Kidney glomerular epithelial cell (primary cell): ENCODE results near the gene TK1.
"Not testable (repeated sequence)": the region's sequence is repeated elsewhere in the genome, so short reads cannot be mapped to it uniquely, and the experiment has no call there.

ENCODE experiments used
- DNase-seq: peaks from one replicate; lab custom pipeline; 2025; lab: John Stamatoyannopoulos, UW

TK1 gene

DNA sequence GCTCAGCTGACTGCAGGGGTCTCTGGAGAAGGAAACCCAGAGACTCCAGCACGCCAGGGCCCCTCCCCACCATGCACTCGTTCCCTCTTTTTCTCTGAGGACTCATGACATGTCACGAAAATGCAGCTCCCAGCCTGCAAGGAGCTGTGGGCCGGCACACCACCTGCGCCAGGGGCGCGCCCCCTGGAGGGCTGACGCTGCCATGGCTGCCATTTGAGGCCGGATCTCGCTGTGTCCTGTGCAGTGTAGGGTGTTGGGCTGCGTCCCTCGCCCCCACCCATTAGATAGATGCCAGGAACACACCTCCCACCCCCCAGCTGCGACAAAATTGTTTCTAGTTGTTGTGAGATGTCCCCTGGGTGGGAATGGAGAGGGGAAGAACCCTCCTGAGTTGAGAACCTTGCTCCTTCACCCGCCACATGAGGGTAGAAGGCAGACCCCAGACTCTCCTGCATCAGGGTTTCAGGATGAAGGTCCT lies 10.3 kb downstream of the TK1 start:
- DNase-seq = peak; percentile 28

DNA sequence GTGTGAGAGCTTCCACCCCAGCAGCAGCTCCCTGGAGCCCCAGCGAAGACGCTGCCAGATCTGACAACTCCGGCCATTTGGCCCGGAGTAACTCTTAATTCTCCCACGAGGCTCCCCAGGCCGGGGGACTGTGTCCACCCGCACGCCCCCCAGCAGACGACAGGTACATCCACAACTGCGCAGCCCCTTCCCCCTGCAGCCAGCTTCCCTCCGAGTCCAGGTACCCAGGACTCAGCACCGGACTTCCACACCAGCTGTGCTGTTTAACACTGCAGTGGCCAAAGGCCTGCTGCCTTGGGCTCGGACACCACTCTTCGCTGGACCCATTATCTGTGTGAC lies 11.2 kb downstream of the TK1 start:
- no peak for DNase-seq

DNA sequence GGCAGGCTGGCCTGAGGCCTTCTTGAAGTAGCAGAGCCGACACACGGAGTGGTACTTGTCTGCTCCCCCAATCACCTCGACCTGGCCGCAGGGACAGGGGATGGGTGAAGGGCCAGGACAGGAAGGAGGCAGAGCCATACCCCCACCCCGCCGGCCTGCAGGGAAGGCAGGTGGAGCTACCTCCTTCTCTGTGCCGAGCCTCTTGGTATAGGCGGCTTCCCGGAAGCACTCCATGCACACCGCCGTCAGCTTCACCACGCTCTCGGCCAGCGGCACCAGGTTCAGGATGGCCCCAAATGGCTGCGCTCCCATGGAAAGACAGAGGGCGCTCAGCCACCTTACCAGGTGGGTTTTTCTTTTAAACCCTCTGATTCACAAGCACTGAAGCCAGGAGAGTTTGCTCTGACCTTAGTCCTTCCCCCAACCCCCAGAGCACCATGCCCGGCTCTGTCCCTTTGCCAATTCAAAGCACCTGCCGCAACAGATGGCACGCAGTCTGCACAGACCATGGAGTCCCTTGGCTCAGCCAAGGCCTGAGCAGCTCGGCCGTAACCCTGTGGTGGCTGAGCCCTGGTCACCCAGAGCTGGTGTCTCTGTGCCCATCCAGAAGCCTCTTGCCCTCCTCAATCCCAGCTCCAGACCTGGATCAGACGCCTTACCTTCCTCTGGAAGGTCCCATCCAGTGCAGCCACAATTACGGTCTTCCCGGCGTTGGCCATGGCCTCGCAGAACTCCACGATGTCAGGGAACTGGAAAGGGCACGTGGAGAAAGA lies 11.8 kb downstream of the TK1 start:
- no peak for DNase-seq

DNA sequence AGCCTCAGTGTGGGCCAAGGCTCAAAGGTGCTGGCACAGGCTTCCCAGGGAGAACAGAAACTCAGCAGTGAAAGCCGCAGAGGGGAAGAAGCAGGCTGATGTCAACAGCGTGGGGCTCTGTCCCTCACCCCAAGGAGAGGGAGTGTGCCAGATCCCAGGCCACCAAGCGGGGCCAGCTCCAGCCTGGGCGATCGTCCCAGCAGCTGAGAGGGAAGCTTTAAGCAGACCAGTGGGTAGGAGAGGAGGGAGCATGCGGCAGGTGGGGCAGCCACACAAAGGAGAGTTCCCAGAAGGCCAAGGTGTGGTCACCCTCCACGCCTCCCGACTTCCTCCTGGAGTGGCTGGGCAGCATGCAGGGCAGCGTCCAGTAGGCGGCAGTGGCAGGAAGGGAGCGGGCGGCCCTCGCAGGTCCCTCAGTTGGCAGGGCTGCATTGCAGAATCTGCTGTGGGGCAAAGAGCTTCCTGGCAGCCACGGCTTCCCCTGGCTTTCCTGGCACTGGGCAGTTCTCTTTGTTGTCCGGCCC lies 12.4 kb downstream of the TK1 start:
- DNase-seq = no peak

DNA sequence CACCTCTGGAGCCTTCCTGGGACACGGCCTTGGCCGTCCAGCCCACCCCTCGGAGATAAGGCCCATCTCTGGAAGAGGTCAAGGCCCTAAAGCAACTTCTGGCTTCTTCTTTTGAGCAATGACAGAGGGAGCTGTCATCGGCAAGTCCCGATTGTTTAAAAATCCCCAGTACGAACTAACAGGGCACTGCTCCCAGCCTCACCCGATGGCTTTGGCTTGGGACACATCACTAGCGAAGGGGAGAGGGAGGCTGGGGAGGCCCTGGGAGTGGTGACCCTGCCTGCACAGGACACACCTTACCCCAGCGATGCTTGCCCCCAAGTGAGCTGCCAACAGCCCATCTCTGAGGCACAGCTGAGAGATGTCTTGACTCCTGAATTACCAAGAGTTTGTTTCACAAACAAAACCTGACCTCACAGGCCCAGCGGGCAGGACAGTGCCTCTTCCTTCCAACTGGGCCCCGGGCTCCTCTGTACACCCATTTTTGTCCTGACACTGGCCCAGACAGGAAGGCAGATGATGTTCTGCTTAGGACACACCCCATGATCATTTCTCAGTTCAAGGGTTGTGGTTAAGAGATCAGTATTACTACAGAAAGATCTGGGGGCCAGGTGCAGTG lies 13.6 kb downstream of the TK1 start:
- no peak for DNase-seq

DNA sequence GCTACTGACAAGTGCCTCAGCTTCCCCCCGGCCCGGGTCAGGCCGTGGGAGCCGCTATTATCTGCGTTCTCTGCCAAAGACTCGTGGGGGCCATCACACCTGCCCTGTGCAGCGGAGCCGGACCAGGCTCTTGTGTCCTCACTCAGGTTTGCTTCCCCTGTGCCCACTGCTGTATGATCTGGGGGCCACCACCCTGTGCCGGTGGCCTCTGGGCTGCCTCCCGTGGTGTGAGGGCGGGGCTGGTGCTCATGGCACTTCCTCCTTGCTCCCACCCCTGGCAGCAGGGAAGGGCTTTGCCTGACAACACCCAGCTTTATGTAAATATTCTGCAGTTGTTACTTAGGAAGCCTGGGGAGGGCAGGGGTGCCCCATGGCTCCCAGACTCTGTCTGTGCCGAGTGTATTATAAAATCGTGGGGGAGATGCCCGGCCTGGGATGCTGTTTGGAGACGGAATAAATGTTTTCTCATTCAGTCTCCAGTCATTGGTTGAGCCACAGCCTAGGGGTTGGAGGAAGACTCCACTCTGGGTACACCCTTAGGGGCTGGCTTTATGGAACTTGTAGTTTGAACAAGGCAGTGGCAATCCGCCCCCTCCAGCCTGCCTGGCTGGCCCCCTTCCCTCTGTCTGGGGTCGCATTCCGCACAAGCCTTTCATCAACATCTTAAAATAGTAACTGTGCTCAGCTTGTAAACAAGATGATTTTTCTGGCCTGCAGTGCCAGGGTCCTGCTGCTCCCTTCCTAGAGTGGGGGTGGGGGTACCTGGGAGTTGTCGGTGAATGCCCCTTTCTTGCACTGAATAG lies 14.4 kb downstream of the TK1 start:
- no peak for DNase-seq

DNA sequence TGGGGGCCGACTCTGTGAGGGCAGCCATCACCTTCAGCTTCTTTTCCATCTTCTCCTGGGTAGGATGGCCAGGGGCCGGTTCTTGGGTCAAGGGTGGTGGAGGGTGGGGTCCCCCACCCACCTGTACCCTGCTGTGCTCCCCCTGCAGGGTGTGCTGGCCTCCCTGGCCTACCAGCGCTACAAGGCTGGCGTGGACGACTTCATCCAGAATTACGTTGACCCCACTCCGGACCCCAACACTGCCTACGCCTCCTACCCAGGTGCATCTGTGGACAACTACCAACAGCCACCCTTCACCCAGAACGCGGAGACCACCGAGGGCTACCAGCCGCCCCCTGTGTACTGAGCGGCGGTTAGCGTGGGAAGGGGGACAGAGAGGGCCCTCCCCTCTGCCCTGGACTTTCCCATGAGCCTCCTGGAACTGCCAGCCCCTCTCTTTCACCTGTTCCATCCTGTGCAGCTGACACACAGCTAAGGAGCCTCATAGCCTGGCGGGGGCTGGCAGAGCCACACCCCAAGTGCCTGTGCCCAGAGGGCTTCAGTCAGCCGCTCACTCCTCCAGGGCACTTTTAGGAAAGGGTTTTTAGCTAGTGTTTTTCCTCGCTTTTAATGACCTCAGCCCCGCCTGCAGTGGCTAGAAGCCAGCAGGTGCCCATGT lies 15.1 kb downstream of the TK1 start:
- DNase-seq = not testable (repeated sequence)

DNA sequence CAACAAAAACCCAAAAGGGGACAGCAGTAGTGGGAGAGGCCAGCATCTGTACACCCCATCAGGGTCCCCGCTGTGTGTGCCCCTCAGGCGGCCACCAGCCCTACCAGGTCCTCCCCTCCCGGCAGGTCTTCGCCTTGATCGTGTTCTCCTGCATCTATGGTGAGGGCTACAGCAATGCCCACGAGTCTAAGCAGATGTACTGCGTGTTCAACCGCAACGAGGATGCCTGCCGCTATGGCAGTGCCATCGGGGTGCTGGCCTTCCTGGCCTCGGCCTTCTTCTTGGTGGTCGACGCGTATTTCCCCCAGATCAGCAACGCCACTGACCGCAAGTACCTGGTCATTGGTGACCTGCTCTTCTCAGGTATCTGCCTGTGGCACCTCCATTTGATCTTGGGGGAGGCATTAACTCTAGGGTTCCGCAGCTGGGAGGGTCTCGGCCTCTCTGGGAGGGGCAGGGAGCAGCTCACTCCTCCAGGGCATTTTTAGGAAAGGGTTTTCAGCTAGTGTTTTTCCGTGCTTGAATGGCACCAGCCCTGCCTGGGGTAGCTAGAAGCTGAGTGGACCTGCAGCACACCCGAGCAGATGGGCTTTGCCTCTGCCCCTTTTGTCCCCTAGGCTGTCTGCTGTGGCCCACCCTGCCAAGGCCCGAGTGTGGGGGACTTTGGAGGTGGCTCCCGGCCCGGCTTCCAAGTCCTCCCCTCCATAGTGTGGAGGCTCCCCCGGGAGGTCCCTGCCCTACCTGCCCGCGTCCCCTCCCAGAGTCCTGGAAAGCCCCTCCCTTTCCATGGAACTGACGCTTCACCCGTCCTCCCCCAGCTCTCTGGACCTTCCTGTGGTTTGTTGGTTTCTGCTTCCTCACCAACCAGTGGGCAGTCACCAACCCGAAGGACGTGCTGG lies 15.9 kb downstream of the TK1 start:
- no peak for DNase-seq

DNA sequence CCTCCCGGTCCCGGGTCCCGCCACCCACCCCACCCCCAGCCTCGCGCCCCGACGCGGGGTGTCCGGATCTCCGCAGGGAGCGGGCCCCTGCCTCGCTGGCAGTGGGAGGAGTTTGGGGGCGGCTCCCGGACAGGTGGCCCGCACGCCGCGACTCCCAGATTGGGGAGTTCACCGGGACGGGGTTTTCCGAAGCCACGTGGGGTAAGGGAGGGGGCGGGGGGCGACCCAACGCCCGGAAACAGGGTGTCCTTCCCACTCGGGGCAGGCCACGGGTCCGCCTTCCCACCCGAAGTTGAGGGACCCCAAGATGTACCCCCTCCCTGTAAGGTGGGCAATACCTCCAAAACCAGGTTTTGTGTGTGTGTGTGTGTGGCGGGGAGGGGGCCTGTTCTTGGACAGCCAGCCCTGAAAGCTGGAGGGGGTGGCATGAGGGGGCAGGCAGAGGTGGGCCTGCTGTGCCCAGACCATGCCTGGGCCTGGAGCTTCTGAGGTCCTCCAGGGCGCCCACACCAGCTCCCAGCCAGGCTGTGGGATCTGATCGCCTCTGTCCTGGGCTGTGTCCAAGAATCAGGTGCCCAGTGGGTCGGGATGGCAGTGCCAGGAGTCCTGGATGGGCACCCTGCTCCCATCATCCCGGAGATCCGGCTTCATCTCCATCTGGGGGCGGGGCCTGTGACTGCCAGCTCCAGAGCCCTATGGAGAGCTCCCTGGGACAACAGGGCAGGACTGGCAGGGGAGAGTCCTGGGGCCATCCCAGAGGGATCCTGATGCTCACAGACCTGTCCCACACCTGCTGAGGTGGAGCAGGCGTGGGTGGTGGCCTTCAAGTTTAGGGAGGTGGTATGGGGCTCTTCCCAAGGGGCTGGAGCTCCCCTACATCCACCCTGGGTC lies 17.7 kb downstream of the TK1 start:
- peak; percentile 40 for DNase-seq

DNA sequence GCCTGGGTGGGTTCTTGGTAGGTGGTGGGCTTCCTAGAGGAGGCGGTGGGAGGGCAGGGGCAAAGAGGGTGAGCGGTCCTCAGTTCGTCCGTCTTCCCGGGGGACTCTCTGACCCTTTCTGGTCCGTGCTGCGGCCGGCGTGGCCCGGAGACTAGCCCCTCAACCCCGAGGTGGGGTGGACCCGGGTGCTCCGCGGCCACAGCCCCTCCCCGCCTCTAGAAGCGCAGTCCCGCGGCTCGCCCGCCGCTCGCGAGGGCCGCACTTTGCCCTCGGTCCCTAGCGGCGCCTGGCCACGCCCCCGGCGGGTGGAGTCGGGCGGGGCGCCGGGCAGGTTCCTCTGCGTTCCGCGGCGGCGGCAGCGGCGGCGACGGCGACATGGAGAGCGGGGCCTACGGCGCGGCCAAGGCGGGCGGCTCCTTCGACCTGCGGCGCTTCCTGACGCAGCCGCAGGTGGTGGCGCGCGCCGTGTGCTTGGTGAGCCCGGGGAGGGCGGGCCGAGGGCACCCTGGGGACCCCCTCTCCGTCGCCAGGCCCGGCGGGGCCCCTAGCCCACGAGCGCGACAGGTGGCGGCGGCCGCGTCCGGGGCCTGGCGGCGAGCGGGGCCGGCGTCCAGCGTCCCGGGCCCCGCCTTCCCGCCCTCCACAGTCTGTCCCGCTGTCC lies 18.5 kb downstream of the TK1 start, which contains the start of gene SYNGR2:
Gene SYNGR2, plus strand, starts transcription at position 340 of the 661 bp plus-strand sequence. Its CDS starts 36 bp downstream, at position 376.
- peak; percentile 51 for DNase-seq

DNA sequence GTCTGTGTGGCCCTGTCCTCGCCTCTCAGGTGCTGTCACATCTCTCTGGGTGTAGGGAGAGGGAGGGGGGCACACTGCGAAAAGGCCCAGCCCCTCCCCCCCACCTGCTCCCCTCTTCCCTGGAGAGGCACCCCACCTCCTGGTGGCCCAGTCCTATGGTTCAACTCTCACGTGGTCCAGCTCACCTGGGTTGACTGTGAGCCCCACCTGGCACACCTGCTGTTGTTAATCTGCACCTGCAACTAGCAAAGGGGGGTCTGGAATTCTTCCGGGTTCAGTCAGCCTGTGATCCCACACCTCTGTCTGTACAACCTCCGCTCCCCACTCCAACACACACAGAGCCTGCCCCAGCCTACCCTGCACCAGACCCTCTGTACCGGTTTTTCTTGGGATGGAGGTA lies 20.4 kb downstream of the TK1 start:
- no peak for DNase-seq

DNA sequence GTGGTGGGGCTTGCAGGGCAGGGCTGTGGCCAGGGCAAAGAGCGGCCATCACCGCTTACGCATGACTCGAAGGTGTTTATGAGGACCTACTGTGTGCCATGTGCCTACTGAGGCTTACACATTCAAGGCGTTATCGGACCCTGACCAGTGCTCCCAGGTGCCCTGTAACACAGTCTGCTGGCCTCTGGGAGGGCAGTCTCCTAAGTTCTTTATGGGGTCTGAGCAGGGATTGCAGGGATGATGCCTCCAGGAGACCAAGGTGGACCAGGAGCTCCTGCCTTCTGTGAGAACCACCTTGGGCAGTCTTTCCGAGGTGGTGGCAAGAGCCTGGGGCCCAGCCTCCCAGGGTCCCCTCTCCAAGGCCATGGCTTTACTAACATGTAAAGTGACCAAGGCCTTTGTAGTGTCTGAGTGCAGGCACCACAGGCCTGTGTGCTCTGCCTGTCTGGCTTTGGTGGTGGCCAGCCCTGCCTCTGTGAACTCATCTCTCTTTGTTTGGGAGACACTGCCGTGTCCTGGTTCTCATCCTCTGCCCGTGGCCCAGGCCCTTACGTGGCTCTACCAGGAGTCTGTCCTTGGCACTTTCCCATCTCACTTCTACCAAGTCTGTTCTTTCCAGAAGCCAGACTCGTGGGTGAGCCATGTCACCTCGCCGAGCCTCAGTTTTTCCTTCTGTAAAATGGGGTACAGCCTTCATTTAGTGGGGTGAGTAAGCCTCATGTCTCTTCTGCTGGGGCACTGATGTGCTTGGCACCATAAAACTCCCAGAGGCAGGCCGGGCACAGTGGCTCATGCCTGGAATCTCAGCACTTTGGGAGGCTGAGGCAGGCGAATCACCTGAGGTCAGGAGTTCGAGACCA lies 21.9 kb downstream of the TK1 start:
- no peak for DNase-seq

DNA sequence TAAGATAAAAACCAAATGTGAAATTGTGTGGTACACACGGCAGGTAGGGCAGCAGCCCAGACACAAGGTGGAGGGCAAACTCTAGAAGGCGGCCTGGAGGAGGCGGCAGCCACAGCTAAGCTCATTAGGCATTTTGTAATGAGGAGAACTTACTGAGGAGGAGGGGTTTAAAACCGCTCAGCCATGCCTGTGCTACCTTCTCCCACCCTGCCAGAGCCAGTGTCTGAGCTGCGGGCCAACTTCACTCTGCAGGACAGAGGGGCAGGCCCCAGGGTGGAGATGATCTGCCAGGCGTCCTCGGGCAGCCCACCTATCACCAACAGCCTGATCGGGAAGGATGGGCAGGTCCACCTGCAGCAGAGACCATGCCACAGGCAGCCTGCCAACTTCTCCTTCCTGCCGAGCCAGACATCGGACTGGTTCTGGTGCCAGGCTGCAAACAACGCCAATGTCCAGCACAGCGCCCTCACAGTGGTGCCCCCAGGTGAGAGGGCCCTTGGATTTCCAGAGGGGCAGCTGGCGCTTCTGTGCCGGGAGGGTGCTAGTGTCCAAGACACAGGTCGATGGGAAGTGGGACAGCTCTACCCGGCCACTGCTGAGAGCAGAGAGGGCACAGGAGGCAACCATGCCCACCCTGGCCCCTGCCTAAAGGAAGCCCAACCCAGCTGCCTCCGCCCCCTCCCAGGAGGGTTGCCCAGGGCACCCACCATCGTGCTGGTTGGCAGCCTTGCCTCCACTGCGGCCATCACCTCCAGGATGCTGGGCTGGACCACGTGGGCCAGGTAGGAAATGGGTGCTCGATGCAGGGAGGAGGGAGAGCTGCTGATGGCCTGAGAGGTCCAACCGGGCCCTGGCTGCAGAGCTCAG lies 22.7 kb downstream of the TK1 start:
- DNase-seq = no peak

DNA sequence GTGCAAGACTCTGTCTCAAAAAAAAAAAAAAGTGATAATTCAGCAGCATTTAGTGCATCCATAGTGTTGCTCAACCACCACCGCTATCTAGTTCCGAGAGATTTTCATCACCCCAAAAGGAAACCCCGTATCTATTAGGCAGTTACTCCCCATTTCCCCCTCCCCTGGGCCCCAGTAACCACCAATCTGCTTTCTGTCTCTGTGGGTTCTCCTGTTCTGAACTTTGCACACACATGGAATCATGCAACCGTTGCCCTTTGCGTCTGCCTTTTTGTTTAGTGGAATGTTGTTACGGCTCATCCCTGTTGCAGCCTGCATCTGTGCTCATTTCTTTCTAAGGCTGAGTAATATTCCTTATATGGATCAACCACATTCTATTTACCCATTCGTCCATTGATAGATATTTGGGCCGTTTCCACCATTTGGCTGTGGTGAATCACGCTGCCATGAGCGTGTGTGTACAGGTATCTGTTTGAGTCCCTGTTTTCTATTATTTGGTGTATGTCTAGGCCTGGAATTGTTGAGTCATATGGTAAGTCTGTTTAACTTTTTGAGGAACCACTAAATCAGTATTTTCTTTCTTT lies 27.2 kb downstream of the TK1 start:
- no peak for DNase-seq

DNA sequence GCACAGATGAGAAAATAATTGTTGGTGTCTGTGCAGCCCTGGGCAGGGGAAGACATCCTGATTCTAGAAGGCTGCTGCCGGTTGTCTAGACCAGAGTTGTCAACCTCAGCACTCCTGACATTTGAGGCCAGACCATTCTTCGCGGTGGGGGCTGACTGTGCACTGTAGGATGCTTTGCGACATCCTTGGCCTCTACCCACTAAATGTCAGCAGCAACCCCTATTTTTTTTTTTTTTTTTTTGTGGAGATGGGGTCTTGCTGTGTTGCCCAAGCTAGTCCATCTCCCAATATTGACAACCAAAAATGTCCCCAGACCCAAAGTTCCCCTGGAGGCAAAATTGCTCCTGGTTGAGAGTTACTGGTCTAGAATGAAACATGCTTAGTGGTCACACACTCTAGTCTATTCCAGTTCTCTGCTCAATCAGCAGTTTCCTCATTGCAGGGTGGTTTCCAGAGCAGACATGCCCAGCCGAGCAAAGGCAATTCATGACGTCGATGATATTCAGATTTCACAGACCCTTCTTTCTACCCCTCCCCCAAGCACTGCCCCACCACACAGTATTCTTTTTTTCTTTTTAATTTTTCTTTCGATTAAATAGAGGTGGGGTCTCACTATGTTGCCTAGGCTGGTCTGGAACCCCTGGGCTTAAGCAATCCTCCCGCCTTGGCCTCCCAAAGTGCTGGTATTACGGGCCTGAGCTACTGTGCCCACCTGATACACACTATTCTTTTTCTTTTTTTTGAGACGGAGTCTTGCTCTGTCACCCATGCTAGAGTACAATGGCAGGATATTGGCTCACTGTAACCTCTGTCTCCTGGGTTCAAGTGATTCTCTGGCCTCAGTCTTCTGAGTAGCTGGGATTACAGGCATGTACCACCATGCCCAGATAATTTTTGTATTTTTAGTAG lies 31.7 kb downstream of the TK1 start:
- peak; percentile 8 for DNase-seq

DNA sequence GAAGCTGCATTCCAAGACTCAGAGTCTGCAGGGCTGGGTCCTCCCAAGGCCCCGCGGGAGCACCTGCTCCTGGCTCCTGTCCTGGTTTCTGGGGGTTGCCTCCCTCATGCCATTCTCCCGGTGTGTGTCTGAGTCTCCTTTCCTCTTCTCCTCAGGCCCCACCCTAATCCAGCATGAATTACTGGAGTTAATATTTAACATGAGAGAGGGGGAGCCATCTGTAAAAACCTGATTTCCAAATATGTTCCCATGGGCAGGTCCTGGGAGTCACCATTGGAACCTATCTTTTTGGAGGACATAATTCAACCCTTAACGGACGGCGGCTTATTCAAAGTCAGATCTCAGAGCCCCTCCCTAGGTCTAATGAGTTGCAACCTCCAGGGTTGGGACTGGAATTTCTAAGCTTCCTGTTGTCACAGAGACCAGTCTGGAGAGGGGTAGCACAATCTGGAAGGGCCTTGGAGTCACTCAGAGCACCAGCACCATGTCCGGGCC lies 35.3 kb downstream of the TK1 start:
- DNase-seq = peak; percentile 11
